D721Med (cell line): ENCODE measurements around the gene EMC8.

Experiments
- DNase-seq: peaks from one replicate; pipeline ENCODE4 v3.0.0; 2011; ENCODE audit warnings: low spot score; ENCODE audit not compliant: insufficient read length
- FAIRE-seq: peaks from 2 replicates; lab custom pipeline; 2011; peaks lifted over from hg19 to GRCh38; lab: Jason Lieb, UNC
- CTCF ChIP-seq: IDR thresholded peaks from 2 replicates; pipeline ENCODE4 v1.5.1; 2012; ENCODE audit warnings: mild to moderate bottlenecking, control low read depth; ENCODE audit not compliant: insufficient read depth; ENCODE audit errors: missing control alignments

The EMC8 gene

GRCh38 chr16:85729452-85730185 is 69.7 kb downstream of the EMC8 start:
- no peak for TF ChIP-seq CTCF
- FAIRE-seq (no peak), DNase-seq (no peak)

DNA sequence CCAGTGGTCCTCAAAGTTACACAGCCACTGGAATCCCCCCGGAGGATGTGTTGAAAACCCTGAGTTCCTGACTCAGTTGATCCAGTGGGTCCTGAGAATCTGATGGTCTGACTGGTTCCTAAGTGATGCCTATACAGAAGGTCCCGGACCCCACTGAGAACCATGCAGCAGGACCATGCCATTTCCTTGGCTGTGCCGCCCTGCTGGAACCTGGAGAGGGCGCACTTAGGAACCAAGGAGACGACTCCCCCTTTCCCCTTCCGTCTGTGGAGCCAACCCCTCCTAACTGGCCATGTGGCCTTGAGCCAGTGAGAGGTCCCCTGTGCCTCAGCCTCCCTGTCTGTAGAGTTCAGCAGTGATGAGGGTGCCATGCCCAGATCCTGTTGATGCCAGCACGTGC is 70.5 kb downstream of the EMC8 start:
- DNase-seq (no peak), FAIRE-seq (no peak)
- TF ChIP-seq CTCF, result peak; percentile 28
